GM23338 (cell line): ENCODE data around the gene EVI5. TPM values are rescaled to one million over a fixed set of nuclear protein-coding genes. Genes with fewer than 3 reads are reported as not detected.

ENCODE experiments used
- ATAC-seq: fragments of 200-7000 bp; cut with Tn5 transposase; 3 replicates; pipeline ENCODE4 v1.9.1; 2020
- DNase-seq: peaks from one replicate; pipeline ENCODE4 v3.0.0-alpha.2; 2015; ENCODE audit warnings: low spot score
- H2AFZ ChIP-seq: fragments of 200-600 bp; sonication (generic); 2 replicates; pipeline ENCODE4 v1.8.0; 2016; ENCODE audit warnings: antibody characterized with exemption, mild to moderate bottlenecking, moderate library complexity
- H3F3A ChIP-seq: fragments of 200-600 bp; sonication (generic); replicated peaks from 2 replicates; pipeline ENCODE4 v1.8.0; 2017; ENCODE audit warnings: antibody characterized with exemption, mixed run types, low read depth
- H3K27ac ChIP-seq: fragments of 200-600 bp; sonication (generic); 2 replicates; pipeline ENCODE4 v1.6.1; 2016; ENCODE audit warnings: low read depth
- H3K27me3 ChIP-seq: fragments of 200-600 bp; sonication (generic); 2 replicates; pipeline ENCODE4 v1.8.0; 2016; ENCODE audit warnings: mild to moderate bottlenecking, mixed run types, moderate library complexity; ENCODE audit not compliant: insufficient read depth
- H3K36me3 ChIP-seq: fragments of 200-600 bp; sonication (generic); 2 replicates; pipeline ENCODE4 v1.8.0; 2016; ENCODE audit warnings: mild to moderate bottlenecking; ENCODE audit not compliant: insufficient read depth
- H3K4me1 ChIP-seq: fragments of 200-600 bp; sonication (generic); 2 replicates; pipeline ENCODE4 v1.8.0; 2016; ENCODE audit warnings: mild to moderate bottlenecking, moderate library complexity; ENCODE audit not compliant: insufficient read depth
- H3K4me2 ChIP-seq: fragments of 200-600 bp; sonication (generic); 2 replicates; pipeline ENCODE4 v1.7.1; 2017; ENCODE audit warnings: mixed run types
- H3K4me3 ChIP-seq: fragments of 200-600 bp; sonication (generic); 2 replicates; pipeline ENCODE4 v1.6.1; 2016; ENCODE audit warnings: mixed run types
- H3K79me2 ChIP-seq: fragments of 200-600 bp; sonication (generic); replicated peaks from 2 replicates; pipeline ENCODE4 v1.8.0; 2017; ENCODE audit warnings: mild to moderate bottlenecking; ENCODE audit not compliant: insufficient read depth
- H3K9me2 ChIP-seq: fragments of 200-600 bp; sonication (generic); 2 replicates; pipeline ENCODE4 v1.8.0; 2017; ENCODE audit not compliant: insufficient read depth
- H4K20me1 ChIP-seq: fragments of 200-600 bp; sonication (generic); replicated peaks from 2 replicates; pipeline ENCODE4 v1.8.0; 2017; ENCODE audit warnings: mild to moderate bottlenecking; ENCODE audit not compliant: insufficient read depth
- H3K27ac Mint-ChIP-seq: 2 replicates; pipeline ENCODE4 v1.8.0; 2020; ENCODE audit warnings: inconsistent platforms, mild to moderate bottlenecking, moderate library complexity, mixed read lengths
- H3K27me3 Mint-ChIP-seq: 3 replicates; pipeline ENCODE4 v1.8.0; 2022; ENCODE audit warnings: low read depth, mild to moderate bottlenecking, moderate library complexity, mixed read lengths, inconsistent platforms; ENCODE audit not compliant: insufficient read depth, poor library complexity
- H3K36me3 Mint-ChIP-seq: 3 replicates; pipeline ENCODE4 v1.8.0; 2021; ENCODE audit warnings: low read depth, mild to moderate bottlenecking, inconsistent platforms, moderate library complexity, mixed read lengths
- H3K4me1 Mint-ChIP-seq: 3 replicates; pipeline ENCODE4 v1.8.0; 2020; ENCODE audit warnings: mild to moderate bottlenecking, inconsistent platforms, mixed read lengths
- H3K4me3 Mint-ChIP-seq: 3 replicates; pipeline ENCODE4 v1.8.0; 2021; ENCODE audit warnings: moderate library complexity, mild to moderate bottlenecking, inconsistent platforms, mixed read lengths
- H3K9me3 Mint-ChIP-seq: 3 replicates; pipeline ENCODE4 v1.8.0; 2020; ENCODE audit warnings: moderate library complexity, mild to moderate bottlenecking, inconsistent platforms, mixed read lengths
- CREB1 ChIP-seq: fragments of 250-450 bp; sonication (Bioruptor Pico); IDR thresholded peaks from 2 replicates; pipeline ENCODE4 v1.5.0; 2020; ENCODE audit warnings: low read depth, mild to moderate bottlenecking, moderate library complexity
- EZH2 ChIP-seq: fragments of 200-600 bp; sonication (generic); IDR thresholded peaks from one replicate; pipeline ENCODE4 v1.8.0; 2017; ENCODE audit warnings: antibody characterized with exemption, mild to moderate bottlenecking, low read depth; ENCODE audit not compliant: unreplicated experiment
- NANOG ChIP-seq: IDR thresholded peaks from 2 replicates; pipeline ENCODE4 v1.6.1; 2016; ENCODE audit warnings: antibody characterized with exemption, borderline replicate concordance
- POLR2AphosphoS5 ChIP-seq: IDR thresholded peaks from 2 replicates; pipeline ENCODE4 v1.6.1; 2016; ENCODE audit warnings: antibody characterized with exemption, low read depth
- STAT1 ChIP-seq: IDR thresholded peaks from one replicate; pipeline ENCODE4 v1.6.1; 2016; ENCODE audit warnings: antibody characterized with exemption; ENCODE audit not compliant: unreplicated experiment
- ZNF114 ChIP-seq: fragments of 250-450 bp; sonication (Bioruptor Pico); IDR thresholded peaks from 2 replicates; pipeline ENCODE4 v1.5.0; 2020; ENCODE audit warnings: mild to moderate bottlenecking, moderate library complexity
- ZNF331 ChIP-seq: fragments of 250-450 bp; sonication (Bioruptor Pico); IDR thresholded peaks from 2 replicates; pipeline ENCODE4 v1.5.0; 2020; ENCODE audit warnings: low read depth, mild to moderate bottlenecking, moderate library complexity
- polyA plus RNA-seq: library from polyadenylated mRNA; unstranded; fragments of >200 nt; fragmentation: Nextera tagmentation; extraction: Ambion mirVana; gene quantifications from 2 replicates; pipeline ENCODE4 v1.2.1, GENCODE V29; 2016
- total RNA-seq: library from RNA; depleted of rRNA; stranded (reverse); fragments of >200 nt; shearing (Covaris generic); gene quantifications from 2 replicates; pipeline ENCODE4 v1.2.3, GENCODE V29; 2014
- TF ChIP-seq, protein P1 (sequence below): fragments of 250-450 bp; sonication (Bioruptor Pico); IDR thresholded peaks from 2 replicates; pipeline ENCODE4 v1.5.0; 2020; ENCODE audit warnings: mild to moderate bottlenecking, moderate library complexity
- TF ChIP-seq, protein P2 (sequence below): IDR thresholded peaks from one replicate; pipeline ENCODE4 v1.6.1; 2018; ENCODE audit warnings: antibody characterized with exemption; ENCODE audit not compliant: unreplicated experiment
- TF ChIP-seq, protein P3 (sequence below): IDR thresholded peaks from 2 replicates; pipeline ENCODE4 v1.6.1; 2016; ENCODE audit warnings: antibody characterized with exemption

EVI5 gene
- total and polyA plus RNA-seq, 2 experiments from 2014 or later = 15.6 to 24.8 TPM

DNA sequence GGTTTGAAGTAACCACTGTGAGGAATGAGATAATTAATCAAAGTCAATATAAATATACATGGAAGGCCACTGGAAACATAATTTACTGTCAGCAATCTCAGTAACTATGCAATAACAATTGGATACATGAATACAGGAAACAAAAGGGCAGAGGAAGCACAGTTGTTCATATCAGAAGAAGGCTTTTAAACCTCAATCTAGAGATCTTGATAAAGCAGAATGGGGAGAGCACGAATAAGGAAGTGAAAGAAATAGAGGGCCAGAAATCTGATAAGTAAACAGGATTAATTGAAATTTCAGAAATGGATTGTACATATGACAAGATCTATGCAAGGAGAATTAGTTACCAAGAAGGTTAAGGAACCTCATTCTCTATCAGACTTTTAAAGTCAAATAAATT lies 93.0 kb downstream of the EVI5 start (continued):
- no peak for TF ChIP-seq POLR2AphosphoS5
- no peak for TF ChIP-seq EZH2
- TF ChIP-seq, protein P1, sequence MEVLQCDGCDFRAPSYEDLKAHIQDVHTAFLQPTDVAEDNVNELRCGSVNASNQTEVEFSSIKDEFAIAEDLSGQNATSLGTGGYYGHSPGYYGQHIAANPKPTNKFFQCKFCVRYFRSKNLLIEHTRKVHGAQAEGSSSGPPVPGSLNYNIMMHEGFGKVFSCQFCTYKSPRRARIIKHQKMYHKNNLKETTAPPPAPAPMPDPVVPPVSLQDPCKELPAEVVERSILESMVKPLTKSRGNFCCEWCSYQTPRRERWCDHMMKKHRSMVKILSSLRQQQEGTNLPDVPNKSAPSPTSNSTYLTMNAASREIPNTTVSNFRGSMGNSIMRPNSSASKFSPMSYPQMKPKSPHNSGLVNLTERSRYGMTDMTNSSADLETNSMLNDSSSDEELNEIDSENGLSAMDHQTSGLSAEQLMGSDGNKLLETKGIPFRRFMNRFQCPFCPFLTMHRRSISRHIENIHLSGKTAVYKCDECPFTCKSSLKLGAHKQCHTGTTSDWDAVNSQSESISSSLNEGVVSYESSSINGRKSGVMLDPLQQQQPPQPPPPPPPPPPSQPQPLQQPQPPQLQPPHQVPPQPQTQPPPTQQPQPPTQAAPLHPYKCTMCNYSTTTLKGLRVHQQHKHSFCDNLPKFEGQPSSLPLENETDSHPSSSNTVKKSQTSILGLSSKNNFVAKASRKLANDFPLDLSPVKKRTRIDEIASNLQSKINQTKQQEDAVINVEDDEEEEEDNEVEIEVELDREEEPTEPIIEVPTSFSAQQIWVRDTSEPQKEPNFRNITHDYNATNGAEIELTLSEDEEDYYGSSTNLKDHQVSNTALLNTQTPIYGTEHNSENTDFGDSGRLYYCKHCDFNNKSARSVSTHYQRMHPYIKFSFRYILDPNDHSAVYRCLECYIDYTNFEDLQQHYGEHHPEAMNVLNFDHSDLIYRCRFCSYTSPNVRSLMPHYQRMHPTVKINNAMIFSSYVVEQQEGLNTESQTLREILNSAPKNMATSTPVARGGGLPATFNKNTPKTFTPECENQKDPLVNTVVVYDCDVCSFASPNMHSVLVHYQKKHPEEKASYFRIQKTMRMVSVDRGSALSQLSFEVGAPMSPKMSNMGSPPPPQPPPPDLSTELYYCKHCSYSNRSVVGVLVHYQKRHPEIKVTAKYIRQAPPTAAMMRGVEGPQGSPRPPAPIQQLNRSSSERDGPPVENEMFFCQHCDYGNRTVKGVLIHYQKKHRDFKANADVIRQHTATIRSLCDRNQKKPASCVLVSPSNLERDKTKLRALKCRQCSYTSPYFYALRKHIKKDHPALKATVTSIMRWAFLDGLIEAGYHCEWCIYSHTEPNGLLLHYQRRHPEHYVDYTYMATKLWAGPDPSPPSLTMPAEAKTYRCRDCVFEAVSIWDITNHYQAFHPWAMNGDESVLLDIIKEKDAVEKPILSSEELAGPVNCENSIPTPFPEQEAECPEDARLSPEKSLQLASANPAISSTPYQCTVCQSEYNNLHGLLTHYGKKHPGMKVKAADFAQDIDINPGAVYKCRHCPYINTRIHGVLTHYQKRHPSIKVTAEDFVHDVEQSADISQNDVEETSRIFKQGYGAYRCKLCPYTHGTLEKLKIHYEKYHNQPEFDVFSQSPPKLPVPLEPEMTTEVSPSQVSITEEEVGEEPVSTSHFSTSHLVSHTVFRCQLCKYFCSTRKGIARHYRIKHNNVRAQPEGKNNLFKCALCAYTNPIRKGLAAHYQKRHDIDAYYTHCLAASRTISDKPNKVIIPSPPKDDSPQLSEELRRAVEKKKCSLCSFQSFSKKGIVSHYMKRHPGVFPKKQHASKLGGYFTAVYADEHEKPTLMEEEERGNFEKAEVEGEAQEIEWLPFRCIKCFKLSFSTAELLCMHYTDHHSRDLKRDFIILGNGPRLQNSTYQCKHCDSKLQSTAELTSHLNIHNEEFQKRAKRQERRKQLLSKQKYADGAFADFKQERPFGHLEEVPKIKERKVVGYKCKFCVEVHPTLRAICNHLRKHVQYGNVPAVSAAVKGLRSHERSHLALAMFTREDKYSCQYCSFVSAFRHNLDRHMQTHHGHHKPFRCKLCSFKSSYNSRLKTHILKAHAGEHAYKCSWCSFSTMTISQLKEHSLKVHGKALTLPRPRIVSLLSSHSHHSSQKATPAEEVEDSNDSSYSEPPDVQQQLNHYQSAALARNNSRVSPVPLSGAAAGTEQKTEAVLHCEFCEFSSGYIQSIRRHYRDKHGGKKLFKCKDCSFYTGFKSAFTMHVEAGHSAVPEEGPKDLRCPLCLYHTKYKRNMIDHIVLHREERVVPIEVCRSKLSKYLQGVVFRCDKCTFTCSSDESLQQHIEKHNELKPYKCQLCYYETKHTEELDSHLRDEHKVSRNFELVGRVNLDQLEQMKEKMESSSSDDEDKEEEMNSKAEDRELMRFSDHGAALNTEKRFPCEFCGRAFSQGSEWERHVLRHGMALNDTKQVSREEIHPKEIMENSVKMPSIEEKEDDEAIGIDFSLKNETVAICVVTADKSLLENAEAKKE = no peak
- no peak for TF ChIP-seq NANOG

DNA sequence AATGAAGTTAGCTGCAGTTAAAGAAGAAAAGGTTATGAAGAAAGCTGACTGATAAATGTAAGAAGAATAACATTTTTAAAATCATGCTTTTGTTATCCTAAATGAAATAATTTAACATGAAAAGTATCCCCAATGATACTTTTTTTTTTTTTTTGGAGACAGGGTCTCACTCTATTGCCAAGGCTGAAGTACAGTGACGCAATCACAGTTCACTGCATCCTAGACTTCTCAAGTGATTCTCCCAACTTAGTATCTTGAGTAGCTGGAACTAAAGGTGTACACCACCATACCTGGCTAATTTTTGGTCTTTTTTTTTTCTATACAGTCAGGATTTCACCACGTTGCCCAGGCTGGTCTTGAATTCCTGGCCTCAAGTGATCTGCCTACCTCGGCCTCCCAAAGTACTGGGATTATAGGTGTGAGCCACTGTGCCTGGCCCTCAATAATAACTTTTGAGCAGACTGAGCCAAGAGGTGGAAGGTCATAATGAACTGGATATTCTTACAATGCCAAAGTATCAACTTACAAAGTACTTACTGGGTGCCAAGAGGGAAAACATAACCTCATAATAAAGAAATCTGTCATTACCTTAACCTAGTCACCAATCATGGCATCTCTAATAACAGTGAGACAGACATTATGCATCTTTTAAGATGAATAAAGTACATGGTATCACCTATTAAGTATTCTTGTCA lies 94.5 kb downstream of the EVI5 start:
- Histone ChIP-seq H3K27ac (no peak overlapping the region), H2AFZ (no peak overlapping the region), H3F3A (no peaks in the 10 kb centered on the region), H3K4me2 (no peak overlapping the region), H4K20me1 (no peaks in the 10 kb centered on the region), H3K4me1 (no peaks in the 10 kb centered on the region), H3K27me3 (no peaks in the 10 kb centered on the region), H3K4me3 (no peak overlapping the region), H3K36me3 (no peaks in the 10 kb centered on the region), H3K79me2 (no peaks in the 10 kb centered on the region), H3K9me2 (no peaks in the 10 kb centered on the region)
- DNase-seq (no peak), ATAC-seq (no peak)
- no peak overlapping the region for H3K4me3 Mint-ChIP-seq
- no peaks in the 10 kb centered on the region for H3K27me3 Mint-ChIP-seq
- no peak overlapping the region for H3K27ac Mint-ChIP-seq
- H3K36me3 Mint-ChIP-seq = peaks cover 19% of the 10 kb centered on the region
- no peaks in the 10 kb centered on the region for H3K4me1 Mint-ChIP-seq
- peaks cover 10% of the 10 kb centered on the region for H3K9me3 Mint-ChIP-seq
- no peak for TF ChIP-seq CREB1
- TF ChIP-seq POLR2AphosphoS5 = no peak
- no peak for TF ChIP-seq ZNF331 (CRISPR knock-in tag)
- TF ChIP-seq ZNF114 (CRISPR knock-in tag) = no peak
- TF ChIP-seq, protein P2, sequence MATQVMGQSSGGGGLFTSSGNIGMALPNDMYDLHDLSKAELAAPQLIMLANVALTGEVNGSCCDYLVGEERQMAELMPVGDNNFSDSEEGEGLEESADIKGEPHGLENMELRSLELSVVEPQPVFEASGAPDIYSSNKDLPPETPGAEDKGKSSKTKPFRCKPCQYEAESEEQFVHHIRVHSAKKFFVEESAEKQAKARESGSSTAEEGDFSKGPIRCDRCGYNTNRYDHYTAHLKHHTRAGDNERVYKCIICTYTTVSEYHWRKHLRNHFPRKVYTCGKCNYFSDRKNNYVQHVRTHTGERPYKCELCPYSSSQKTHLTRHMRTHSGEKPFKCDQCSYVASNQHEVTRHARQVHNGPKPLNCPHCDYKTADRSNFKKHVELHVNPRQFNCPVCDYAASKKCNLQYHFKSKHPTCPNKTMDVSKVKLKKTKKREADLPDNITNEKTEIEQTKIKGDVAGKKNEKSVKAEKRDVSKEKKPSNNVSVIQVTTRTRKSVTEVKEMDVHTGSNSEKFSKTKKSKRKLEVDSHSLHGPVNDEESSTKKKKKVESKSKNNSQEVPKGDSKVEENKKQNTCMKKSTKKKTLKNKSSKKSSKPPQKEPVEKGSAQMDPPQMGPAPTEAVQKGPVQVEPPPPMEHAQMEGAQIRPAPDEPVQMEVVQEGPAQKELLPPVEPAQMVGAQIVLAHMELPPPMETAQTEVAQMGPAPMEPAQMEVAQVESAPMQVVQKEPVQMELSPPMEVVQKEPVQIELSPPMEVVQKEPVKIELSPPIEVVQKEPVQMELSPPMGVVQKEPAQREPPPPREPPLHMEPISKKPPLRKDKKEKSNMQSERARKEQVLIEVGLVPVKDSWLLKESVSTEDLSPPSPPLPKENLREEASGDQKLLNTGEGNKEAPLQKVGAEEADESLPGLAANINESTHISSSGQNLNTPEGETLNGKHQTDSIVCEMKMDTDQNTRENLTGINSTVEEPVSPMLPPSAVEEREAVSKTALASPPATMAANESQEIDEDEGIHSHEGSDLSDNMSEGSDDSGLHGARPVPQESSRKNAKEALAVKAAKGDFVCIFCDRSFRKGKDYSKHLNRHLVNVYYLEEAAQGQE = no peak
- no peak for TF ChIP-seq STAT1
- TF ChIP-seq, protein P3, sequence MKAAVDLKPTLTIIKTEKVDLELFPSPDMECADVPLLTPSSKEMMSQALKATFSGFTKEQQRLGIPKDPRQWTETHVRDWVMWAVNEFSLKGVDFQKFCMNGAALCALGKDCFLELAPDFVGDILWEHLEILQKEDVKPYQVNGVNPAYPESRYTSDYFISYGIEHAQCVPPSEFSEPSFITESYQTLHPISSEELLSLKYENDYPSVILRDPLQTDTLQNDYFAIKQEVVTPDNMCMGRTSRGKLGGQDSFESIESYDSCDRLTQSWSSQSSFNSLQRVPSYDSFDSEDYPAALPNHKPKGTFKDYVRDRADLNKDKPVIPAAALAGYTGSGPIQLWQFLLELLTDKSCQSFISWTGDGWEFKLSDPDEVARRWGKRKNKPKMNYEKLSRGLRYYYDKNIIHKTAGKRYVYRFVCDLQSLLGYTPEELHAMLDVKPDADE = no peak
